Stimulated activated CD8-positive, alpha-beta memory T cell treated with anti-CD3 and anti-CD28 coated beads, Interleukin-7, amount 100 ng/mL, for 1 hour (primary cell): ENCODE results near the gene ENDOG.
"Not testable (repeated sequence)": the region's sequence is repeated elsewhere in the genome, so short reads cannot be mapped to it uniquely, and the experiment has no call there.

Source experiments
- DNase-seq, 2 donors: peaks; one replicate each; pipeline ENCODE4 v3.0.0-alpha.2; 2020; ENCODE audit warnings: low read depth in 2 of 2

Gene ENDOG

DNA sequence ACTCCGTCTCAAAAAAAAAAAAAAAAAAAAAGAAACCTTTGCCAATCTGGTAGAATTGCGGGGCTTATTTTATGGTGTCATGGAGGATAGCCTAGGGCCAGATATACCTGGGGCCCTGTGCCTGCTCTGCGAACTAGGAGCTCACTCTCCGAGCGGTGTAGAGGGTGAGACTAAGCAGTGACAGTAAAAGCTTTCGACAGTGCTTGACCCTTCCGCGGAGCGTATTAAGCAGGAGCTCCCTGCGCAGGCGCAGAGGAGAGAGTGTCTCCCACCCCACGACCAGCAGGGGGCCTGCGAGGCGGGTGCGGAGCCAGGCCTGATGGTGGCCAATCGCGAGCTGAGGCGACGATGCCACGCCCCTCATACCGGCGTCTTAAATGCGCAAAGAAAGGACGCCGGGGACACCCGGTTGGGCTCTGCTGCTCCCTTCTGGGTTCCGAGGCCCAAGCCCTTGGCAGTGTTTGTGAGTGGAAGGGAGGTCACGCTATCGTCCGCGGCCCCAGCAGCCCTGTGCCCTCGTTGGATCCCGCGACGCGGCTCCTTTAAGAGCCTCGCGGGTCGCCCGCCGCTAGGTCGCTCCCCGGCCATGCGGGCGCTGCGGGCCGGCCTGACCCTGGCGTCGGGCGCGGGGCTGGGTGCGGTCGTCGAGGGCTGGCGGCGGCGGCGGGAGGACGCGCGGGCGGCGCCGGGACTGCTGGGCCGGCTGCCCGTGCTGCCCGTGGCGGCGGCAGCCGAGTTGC, at the start of gene ENDOG:
TSS of gene ENDOG (plus strand) at position 402 of the 740 bp plus-strand sequence. CDS start at position 587, 185 bp downstream.
- peak; percentile 94 to 96 for DNase-seq

GRCh38 chr9:128768606-128769005, 49.7 kb upstream of the ENDOG start:
- no peak for DNase-seq

DNA sequence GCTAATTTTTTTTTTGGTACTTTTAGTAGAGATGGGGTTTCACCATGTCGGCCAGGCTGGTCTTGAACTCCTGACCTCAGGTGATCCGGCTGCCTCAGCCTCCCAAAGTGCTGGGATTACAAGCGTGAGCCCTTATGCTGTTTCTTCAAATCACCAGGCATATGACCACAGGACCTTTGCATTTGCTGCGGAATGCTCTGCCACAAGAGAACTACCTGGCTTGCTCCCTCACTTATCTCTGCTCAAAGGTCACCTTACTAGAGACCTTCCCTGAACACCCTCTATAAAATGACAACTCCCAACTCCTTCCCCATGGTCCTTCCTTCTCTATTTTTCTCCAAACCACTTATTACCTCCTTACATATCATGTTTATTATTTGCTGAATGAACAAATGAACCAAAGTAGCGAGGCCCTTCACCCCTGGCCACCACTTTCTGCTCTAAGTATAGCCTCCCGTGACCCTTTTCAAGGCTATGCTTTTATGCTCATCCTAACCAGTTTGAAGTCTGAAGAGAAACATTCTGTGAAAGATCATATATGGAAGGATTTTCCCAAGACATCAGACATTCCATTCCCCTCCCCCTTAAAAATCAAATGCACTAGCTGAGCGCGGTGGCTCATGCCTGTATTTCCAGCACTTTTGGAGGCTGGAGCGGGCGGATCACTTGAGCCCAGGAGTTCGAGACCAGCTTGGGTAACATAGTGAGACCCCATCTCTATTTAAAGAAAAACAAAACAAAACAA, 47.8 kb upstream of the ENDOG start:
- no peak for DNase-seq

DNA sequence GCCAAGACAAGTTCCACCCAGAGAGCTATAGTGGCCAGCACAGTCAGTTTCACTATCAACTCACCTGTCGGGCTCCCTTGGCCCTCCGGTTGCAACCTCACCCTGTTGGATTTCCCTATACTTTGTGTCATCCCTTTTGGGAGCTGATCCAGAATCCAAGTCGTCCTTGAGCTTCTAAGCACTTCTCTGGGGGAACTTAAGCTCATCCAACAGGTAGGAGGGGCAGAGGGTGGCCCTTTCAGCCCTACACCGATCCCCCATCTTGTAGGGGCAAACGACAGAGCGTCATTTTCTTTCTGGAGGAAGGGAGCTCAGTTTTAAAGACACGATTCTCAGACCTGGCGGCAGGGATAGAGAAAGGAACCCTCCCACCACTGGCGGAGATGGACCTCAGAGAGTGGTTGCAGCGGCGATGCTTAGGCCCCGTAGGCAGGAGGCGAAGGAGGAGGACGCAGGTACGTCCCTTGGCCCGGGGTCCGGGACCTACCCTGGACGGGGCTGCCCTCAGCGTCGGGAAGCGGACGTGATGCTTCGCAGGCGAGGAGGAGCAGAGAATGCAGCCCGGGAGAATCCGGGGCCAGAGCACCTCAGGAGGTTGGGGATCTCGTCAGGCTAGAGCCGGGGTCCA, 47.1 kb upstream of the ENDOG start:
- no peak for DNase-seq

- peak; percentile 86 to 87 for DNase-seq
Measured at GRCh38 chr9:128771745-128772519, 46.4 kb upstream of the ENDOG start, which contains the start of gene ZER1. Gene ZER1 (minus strand): TSS chr9:128771927. CDS start chr9:128755565, 16,362 bp downstream.

DNA sequence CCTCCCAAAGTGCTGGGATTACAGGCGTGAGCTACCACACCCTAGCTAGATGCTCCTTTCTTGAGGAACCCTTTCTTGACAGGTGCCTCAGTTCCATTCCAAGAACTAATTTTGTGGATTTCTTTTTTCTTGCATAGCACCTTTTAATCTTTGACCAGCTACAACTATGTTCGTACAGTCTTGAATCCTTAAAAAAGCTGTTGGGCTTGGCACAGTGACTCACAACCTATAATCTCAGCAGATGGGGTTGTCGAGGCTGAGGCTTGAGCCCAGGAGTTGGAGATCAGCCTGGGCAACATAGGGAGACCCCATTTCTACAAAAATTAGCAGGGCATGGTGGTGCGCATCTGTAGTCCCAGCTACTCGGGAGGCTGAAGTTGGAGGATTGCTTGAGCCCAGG, 45.3 kb upstream of the ENDOG start:
- DNase-seq = no peak

DNA sequence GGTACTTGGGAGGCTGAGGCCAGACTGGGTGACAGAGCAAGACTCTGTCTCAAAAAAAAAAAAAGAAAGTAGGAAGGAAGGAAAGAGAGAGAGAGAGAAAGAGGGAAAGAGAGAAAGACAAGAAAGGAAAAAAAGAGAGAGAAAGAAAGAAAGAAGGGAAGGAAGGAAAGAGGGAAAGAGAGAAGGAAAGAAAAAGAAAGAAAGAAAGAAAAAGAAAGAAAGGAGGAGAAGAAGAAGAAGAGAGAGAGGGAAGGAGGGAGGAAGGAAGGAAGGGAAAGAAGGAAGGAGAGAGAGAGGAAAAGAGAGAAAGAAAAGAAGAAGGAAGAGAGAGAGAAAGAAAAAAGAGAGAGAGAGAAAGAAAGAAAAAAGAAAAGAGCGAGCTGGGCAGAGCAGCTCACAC, 43.5 kb upstream of the ENDOG start:
- DNase-seq = no peak

DNA sequence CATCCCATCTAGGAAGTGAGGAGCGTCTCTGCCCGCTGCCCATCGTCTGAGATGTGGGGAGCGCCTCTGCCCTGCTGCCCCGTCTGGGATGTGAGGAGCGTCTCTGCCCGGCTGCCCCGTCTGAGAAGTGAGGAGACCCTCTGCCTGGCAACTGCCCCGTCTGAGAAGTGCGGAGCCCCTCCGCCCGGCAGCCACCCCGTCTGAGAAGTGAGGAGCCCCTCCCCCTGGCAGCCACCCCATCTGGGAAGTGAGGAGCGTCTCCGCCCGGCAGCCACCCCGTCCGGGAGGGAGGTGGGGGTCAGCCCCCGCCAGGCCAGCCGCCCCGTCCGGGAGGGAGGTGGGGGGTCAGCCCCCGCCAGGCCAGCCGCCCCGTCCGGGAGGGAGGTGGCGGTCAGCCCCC, 38.2 kb upstream of the ENDOG start:
- not testable (repeated sequence) for DNase-seq

DNA sequence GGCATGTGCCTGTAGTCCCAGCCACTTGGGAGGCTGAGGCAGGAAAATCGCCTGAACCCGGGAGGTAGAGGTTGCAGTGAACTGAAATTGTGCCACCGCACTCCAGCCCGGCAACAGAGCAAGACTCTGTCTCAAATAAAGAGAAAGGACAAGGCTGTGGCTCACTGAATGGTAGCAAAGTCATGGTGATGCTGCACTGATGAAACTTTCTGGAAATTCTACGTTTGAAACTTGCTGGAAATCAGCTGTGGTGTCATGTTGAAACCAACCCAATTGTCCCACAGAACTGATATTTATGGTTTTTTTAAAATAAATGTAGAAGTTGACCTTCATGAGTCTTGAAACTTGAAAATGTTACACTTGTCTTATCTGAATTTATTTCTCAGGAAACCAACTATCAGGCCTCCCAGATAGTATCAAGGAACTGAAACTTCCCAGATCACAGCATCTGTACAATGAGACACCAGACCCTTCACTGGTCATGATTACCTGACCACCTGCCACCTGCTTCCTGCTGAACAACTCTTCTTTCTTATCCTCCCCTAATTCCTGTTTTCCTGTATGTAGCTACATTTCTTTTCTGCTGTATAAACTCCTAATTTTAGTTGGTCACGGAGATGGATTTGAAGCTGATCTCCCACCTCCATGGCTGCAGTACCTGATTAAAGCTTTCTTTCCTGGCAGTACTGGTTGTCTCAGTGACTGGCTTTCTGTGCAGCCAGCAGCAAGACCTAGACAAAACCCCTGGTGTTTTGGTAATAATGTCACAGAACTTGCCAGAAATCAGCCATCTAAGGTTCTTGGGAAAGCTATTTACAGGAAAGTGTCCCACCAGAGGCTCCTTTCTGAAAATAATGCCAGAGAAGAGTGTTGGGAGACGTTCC, 36.9 kb upstream of the ENDOG start:
- DNase-seq = no peak

GRCh38 chr9:128782669-128783068, 35.6 kb upstream of the ENDOG start:
- no peak for DNase-seq

- DNase-seq = no peak
Measured at GRCh38 chr9:128785427-128785826, 32.9 kb upstream of the ENDOG start.

- peak; percentile 81 to 84 for DNase-seq
Measured at GRCh38 chr9:128786681-128787601, 31.4 kb upstream of the ENDOG start, which contains the start of gene TBC1D13. Gene TBC1D13 (plus strand): TSS chr9:128787253. CDS start chr9:128787354, 101 bp downstream.

GRCh38 chr9:128787659-128788058, 30.6 kb upstream of the ENDOG start:
- no peak for DNase-seq

DNA sequence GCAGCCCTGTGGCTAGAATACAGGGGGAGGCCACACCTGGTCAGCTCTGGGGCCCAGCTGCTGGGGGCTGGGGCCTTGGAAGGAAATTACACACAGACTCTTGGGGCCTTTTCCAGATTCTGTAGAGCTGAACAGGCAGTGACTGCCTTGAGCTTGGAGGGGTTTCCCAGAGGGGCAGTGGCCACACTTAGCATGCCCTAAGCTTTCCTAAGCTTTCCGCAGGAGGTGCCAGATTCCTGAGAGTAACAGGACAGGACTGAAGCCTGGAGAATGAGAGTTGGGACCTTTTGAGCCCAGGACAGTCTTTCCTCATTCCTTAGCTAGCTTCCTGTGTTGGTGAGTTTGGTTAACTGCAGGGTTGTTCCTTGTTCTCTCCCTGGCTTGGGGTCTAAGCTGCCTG, 29.9 kb upstream of the ENDOG start:
- DNase-seq = no peak

- no peak for DNase-seq
Measured at GRCh38 chr9:128790536-128790935, 27.8 kb upstream of the ENDOG start.

- DNase-seq = no peak
Measured at GRCh38 chr9:128792134-128792533, 26.2 kb upstream of the ENDOG start.

DNA sequence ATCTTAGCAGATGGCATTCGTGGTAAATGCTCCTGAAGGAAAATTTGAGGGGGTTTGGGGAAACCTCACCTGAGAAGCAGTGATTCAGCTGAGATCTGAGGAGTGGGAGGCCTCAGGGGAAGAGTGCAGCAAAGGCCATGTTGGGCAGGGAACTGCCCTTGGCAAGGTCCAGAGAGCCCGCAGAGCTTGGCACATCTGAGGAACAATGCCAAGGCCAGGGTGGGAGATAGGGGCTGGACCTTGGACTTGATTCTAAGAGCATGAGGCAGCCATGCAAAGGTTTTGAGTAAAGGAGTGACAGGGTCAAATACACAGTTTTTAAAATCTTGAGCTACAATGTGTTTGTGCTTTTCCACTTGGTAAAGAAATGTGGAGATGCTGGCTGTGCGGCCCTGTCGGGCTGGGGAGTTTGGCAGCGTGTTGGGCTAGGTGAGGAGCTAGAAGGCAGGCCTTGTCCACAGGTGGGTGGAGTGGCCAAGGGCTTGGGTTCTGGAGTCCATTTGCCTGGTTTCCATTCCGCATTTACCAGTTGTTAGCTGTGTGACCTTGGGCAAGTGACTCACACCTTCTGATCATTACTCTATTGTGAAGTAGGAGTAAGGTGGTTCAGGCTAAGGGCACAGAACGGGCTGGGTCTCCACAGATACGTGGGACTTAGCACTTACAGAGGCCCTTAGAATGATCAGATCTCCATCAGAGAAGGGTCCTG, 25.2 kb upstream of the ENDOG start:
- no peak for DNase-seq

DNA sequence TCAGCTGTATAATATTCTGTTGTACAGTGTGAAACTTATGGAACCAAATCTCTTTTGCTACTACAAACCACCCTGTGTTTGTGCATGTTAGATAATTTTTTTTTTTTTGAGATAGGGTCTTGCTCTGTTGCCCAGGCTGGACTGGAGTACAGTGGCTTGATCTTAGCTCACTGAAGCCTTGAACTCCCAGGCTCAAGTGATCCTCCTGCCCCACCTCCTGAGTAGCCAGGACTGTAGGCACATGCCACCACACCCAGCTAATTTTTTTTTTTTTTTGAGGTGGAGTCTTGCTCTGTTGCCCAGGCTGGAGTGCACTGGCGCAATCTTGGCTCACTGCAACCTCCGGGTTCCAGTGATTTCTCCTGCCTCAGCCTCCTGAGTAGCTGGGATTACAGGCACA, 23.3 kb upstream of the ENDOG start:
- DNase-seq = not testable (repeated sequence)

DNA sequence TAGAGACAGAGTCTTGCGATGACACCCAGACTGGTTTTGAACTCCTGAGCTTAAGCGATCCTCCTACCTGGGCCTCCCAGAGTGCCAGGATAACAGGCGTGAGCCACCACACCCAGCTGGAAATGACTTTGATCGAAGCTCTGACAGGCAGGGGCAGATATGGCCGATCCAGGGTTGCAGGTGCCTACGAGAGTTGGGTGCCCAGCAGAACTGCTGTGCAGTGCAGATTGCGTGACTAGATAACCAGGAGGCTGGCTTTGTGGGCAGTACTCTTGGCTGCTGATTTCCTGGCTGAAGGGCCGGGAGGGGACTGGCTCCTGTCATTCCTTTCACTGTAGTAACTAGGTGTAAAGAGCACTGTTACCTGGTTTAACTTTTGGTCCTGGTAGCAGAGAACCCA, 19.4 kb upstream of the ENDOG start:
- no peak for DNase-seq
